Testis (tissue), 2 donors: ENCODE measurements around the gene RRM2.

Experiments
- CTCF ChIP-seq, 3 experiments: fragments of 450-650 bp in 2 of 3; fragments of 200-600 bp in 1 of 3; sonication (generic) in 1 of 3; IDR thresholded peaks; one replicate each; pipeline ENCODE4 v1.5.1; 2016 to 2019; ENCODE audit warnings: antibody characterized with exemption in 3 of 3, mild to moderate bottlenecking in 2 of 3, moderate library complexity in 1 of 3
- POLR2A ChIP-seq: fragments of 450-650 bp; IDR thresholded peaks from one replicate; pipeline ENCODE4 v1.6.1; 2017; ENCODE audit warnings: antibody characterized with exemption, mild to moderate bottlenecking, moderate library complexity

GRCh38 chr2:10165282-10165681, 42.7 kb downstream of the RRM2 start:
- TF ChIP-seq CTCF (IDR thresholded peaks at IDR 0.05) (no peak), POLR2A (no peak)
